IPS-18c (cell line): ENCODE measurements around the gene GALR2.

Experiments used
- H3K4me3 ChIP-seq: 2 replicates; pipeline ENCODE4 v1.7.0; 2013; ENCODE audit warnings: low read depth, mild to moderate bottlenecking, low read length, moderate library complexity; ENCODE audit not compliant: insufficient read depth
- H3K9me3 ChIP-seq: one replicate; pipeline ENCODE4 v1.6.1; 2013; ENCODE audit warnings: mild to moderate bottlenecking, low read length, moderate library complexity; ENCODE audit not compliant: control insufficient read depth, insufficient read depth

GALR2 gene

DNA sequence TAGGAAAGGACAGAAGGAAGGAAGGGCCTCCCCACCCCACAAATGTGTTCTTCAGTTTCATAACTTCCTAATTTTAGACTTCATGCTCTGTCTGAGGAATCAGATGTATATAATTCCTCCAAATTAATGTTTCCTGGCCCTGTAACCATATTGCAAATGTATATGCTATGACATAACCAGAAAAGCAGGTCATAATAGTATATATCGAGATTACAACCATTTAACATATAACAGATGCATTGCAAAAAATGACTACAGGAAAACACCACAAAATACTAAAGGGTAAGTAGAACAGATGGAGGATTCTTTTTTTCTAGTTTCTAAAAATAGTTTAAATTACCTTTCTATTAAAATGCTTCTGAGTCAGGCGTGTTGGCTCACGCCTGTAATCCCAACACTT lies 32.1 kb downstream of the GALR2 start:
- H3K4me3 ChIP-seq = no peak overlapping the region
- H3K9me3 ChIP-seq = no peaks in the 10 kb centered on the region

DNA sequence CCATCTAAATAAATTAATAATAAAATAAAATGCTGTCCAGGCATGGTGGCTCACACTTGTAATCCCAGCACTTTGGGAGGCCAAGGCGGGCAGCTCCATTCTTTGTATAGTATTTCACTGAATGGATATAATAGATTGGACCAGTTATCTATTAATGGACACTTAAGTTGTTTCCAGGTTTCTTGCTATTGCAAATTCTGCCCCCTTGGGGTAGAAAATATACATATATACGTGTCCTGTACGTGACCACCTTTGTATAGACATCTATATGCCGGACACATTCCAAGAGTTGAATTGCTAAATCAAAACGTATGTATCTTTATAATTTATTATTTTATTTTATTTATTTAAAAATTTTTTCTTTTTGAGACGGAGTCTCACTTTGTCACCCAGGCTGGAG lies 32.9 kb downstream of the GALR2 start:
- Histone ChIP-seq H3K9me3 (no peaks in the 10 kb centered on the region), H3K4me3 (no peak overlapping the region)

- Histone ChIP-seq H3K4me3 (no peak overlapping the region), H3K9me3 (no peaks in the 10 kb centered on the region)
Measured at GRCh38 chr17:76111956-76112355, 37.4 kb downstream of the GALR2 start.

DNA sequence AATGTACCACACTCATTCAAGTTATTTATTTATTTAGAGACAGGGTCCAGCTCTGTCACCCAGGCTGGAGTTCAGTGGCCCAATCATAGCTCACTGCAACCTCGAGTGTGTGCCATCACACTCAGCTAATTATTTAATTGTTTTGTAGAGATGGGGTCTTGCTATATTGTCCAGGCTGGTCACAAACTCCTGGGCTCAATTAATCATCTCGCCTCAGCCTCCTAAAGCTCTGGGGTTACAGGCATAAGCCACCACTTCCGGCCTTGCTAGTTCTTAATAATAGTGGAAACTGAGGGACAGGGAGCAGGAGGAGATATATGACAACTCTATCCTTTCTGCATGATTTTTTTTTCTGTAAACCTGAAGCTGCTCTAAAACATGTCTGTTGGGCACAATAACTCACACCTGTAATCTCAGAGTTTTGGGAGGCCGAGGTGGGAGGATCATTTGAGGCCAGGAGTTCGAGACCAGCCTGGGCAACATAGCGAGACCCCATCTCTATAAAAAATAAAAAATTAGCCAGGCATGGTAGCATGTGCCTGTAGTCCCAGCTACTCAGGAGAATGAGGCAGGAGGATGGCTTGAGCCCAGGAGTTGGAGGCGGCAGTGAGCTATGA lies 40.7 kb downstream of the GALR2 start:
- Histone ChIP-seq H3K4me3 (no peak overlapping the region), H3K9me3 (no peaks in the 10 kb centered on the region)

GRCh38 chr17:76119409-76120371 lies 45.1 kb downstream of the GALR2 start:
- Histone ChIP-seq H3K9me3 (no peaks in the 10 kb centered on the region), H3K4me3 (no peak overlapping the region)

DNA sequence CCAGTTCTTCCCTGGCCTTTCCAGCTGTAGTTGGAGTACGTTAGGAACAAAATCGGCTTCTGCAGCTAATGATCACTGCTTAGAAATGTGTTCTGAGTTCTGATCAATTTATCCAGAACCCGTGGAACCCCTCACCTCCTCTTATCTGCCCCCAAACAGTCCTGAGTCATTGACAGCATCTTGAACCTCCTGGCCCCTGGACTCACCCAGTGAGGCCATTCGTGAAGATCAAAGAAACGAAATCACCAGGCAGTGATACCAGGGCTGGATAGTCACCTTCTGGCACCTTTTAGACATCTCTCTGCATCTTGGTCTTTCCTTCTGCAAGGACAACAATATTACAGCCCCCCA lies 46.1 kb downstream of the GALR2 start:
- H3K9me3 ChIP-seq = no peaks in the 10 kb centered on the region

GRCh38 chr17:76121932-76122430 lies 47.4 kb downstream of the GALR2 start:
- H3K9me3 ChIP-seq = no peaks in the 10 kb centered on the region
- H3K4me3 ChIP-seq = peak overlapping the region; percentile 24; the same call in 1 of the 2 replicates

More for the DNA sequence above, 46.1 kb downstream of the GALR2 start:
- H3K4me3 ChIP-seq = no peak overlapping the region

DNA sequence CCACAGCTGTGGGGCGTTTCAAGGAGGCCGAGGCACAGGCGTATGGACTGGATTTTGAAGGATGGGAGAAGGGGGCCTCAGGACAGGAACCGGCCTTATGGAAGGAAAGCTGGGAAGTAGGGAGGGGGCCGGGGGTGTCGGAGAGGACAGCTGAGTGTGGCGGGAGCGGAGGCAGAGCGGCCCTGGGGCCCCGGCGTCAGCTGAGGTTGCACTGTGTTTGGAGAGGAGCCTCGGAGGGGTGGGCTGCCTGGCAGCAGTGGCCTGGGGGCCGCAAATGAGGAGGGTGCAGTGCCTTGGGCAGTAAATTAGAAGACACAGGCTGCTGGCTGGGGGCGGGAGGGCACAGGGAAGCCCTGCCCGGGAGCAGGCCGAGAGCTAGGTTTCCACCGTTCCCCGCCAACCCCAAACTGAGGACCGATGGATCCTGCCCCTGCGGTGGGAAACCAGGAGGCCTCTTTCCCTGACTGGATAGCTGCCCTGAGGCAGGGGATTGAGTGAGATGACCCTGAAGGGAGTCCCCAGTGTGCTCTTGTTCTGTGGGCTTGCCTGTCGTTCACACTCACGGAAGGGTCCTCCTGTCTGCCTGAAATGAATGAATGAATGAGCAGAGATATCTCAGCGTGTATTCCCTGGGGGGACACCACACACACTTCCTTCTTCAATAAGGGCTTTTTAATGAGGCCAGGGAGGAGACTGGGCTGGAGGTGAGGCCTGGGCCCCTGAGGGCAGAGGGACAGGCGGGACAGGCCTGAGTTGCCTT lies 48.0 kb downstream of the GALR2 start:
- no peaks in the 10 kb centered on the region for H3K9me3 ChIP-seq
- no peak overlapping the region for H3K4me3 ChIP-seq

DNA sequence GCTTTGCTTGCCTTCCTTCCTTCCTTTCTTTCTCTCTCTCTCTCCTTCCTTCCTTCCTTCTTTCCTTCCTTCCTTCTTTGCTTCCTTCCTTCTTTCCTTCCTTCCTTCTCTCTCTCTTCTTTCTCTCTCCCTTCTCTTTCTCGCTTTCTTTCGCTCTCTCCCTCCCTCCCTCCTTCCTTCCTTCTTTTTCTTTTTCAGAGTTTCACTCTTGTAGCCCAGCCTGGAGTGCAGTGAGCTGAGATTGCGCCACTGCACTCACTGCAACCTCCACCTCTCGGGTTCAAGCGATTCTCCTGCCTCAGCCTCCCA lies 48.6 kb downstream of the GALR2 start:
- Histone ChIP-seq H3K9me3 (no peaks in the 10 kb centered on the region), H3K4me3 (no peak overlapping the region)

- no peak overlapping the region for H3K4me3 ChIP-seq
- no peaks in the 10 kb centered on the region for H3K9me3 ChIP-seq
Measured at GRCh38 chr17:76123749-76124581, 49.4 kb downstream of the GALR2 start.

DNA sequence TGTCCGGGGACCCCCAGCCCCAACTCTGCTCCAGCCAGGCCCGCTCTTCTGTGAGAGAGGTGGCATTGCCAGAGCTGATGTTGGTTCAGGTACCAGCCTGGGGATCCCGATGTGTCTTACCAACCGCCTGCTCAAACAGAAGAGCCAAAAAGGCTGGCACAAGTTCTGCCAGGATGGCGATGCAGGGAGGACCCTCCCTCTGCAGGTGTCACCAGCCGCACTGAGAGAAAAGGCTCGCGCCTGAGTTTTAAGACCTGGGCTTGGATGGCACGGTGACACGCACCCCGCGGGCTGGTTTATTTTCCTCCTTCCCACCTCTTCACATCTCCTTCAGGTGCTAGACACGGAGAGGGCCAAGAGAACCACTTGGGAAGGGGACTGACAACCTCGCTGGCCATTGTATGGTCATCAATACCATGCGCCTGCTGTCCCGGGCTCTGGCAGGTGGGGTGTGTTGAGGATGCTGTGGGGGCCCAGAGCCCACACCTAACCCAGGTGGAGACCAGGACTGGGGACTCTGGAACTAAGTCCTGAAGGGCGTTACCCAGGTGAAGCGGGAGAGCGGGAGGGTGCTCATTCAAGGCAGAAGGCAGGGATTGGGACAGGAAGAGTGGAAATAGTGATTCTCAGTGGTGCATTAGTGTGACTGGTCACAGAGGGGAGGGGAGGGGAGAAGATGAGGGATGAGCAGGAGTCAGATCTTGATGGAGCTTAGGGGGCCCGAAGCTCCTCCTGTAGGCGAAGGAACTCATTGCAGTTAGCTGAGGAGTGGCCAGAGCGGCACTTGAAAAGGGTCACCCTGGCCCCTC lies 50.2 kb downstream of the GALR2 start:
- Histone ChIP-seq H3K9me3 (no peaks in the 10 kb centered on the region), H3K4me3 (no peak overlapping the region)

GRCh38 chr17:76125391-76125675 lies 50.8 kb downstream of the GALR2 start:
- no peak overlapping the region for H3K4me3 ChIP-seq

GRCh38 chr17:76125922-76126321 lies 51.3 kb downstream of the GALR2 start:
- H3K4me3 ChIP-seq = no peak overlapping the region
- H3K9me3 ChIP-seq = no peaks in the 10 kb centered on the region

More at GRCh38 chr17:76125391-76125675, 50.8 kb downstream of the GALR2 start:
- no peaks in the 10 kb centered on the region for H3K9me3 ChIP-seq
